Thymus (tissue), 11 donors: Measurements from ENCODE around the gene TUSC2. TPM values are rescaled to one million over a fixed set of nuclear protein-coding genes. Genes with fewer than 3 reads are reported as not detected.

Experiments
- DNase-seq, 9 donors: peaks; one replicate each; pipeline ENCODE4 v3.0.0-alpha.2; 2013; ENCODE audit warnings: low spot score in 9 of 9, low read depth in 6 of 9, missing footprints in 1 of 9
- H3K27ac ChIP-seq, 2 donors: one replicate each; pipeline ENCODE4 v1.5.1; 2013; ENCODE audit warnings: control low read depth in 1 of 2, low read depth in 1 of 2, low read length in 1 of 2, mild to moderate bottlenecking in 1 of 2, moderate library complexity in 1 of 2
- H3K27me3 ChIP-seq, 2 donors: one replicate each; pipeline ENCODE4 v1.5.1; 2013; ENCODE audit warnings: low read length in 1 of 2; ENCODE audit not compliant: control insufficient read depth in 2 of 2, insufficient read depth in 1 of 2
- H3K36me3 ChIP-seq, 2 donors: one replicate each; pipeline ENCODE4 v1.5.1; 2013; ENCODE audit warnings: low read length in 1 of 2, mild to moderate bottlenecking in 1 of 2, moderate library complexity in 1 of 2; ENCODE audit not compliant: control insufficient read depth in 2 of 2, insufficient read depth in 2 of 2
- H3K4me1 ChIP-seq, 2 donors: one replicate each; pipeline ENCODE4 v1.5.1; 2013; ENCODE audit warnings: low read length in 2 of 2; ENCODE audit not compliant: control insufficient read depth in 2 of 2, insufficient read depth in 2 of 2
- H3K4me3 ChIP-seq, 2 donors: one replicate each; pipeline ENCODE4 v1.5.1; 2013; ENCODE audit warnings: low read length in 2 of 2, control low read depth in 1 of 2, mild to moderate bottlenecking in 1 of 2
- H3K9me3 ChIP-seq, 2 donors: one replicate each; pipeline ENCODE4 v1.5.1; 2013; ENCODE audit warnings: low read length in 1 of 2, mild to moderate bottlenecking in 1 of 2; ENCODE audit not compliant: control insufficient read depth in 2 of 2, insufficient read depth in 1 of 2
- WGBS: extraction: QIAGEN DNeasy Blood & Tissue Kit; methylation state at CpG from one replicate; pipeline ENCODE4 v1.1.7; 2013; 5-methylcytosine and 5-hydroxymethylcytosine counted together
- polyA plus RNA-seq: library from polyadenylated mRNA; stranded (reverse); fragments of 200-250 nt; gene quantifications from one replicate; pipeline ENCODE4 v1.2.3, GENCODE V29; 2013
- total RNA-seq: library from RNA; stranded (reverse); fragments of 120-200 nt; gene quantifications from one replicate; pipeline ENCODE4 v1.2.4, GENCODE V29; 2013
- donor health status: healthy.

The TUSC2 gene
- total and polyA plus RNA-seq, 2 donors = 23.6 to 27.5 TPM

DNA sequence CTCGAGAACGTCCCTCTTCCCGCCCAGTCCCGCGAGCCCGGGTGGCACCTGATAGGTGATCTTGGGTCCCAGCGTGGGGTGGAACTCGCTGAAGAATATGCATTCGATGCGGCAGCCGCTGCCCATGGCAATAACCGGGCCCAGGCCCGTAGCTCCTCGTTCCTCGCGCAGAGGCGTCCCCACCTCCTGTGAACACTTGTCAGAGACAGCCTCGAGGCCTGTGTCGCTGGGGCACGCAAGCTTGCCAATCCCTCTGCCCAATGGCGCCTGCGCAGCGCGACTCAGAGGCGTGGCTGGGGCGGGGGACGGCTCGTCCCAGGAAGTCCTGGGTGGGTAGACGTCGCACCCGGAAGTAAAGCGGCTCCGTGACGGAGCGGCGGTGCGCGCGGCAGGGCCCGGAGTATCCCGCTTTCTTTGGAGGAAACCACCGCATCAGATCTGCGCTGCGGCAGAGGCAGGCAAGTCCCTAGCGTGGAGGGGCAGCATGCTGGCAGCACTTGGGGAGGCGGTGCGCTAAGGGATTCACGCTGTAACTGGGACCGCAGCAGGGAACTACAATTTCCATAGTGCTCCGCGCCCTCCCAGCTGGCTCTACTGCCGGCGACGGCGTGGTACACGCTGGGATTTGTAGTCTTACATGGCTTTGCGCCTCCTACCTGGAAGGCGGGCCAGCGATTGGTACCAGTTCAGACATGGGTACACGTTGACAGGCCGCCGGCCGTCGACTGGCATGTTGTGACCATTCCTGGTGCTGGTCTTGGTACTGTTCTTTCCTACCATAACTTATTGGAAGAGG lies 22.7 kb upstream of the TUSC2 start, which contains the start of the genes CYB561D2 and NPRL2:
TSS of gene CYB561D2 (plus strand) at position 336 of the 796 bp plus-strand sequence. CDS start 572 bp downstream, outside the sequence.
TSS of gene NPRL2 (minus strand) at position 249 of the 796 bp plus-strand sequence. CDS start at position 126, 123 bp downstream.
- peak; percentile 91 to 99 (median 97) for DNase-seq
- WGBS = under 1% methylated on average over 64 of the region's 64 CpGs
- H3K4me3 ChIP-seq = peak within 1 kb of the TSS; percentile 66 to 99
- no peaks in the 10 kb centered on the region for H3K9me3 ChIP-seq
- H3K27me3 ChIP-seq = peaks cover 0 to under 1% of the 10 kb centered on the region in 2 donors
- H3K27ac ChIP-seq = peak within 1 kb of the TSS; percentile 98 to 99
- H3K4me1 ChIP-seq = peaks cover 16 to 36% of the 10 kb centered on the region in 2 donors
- H3K36me3 ChIP-seq = peaks cover 42 to 53% of the 10 kb centered on the region in 2 donors

DNA sequence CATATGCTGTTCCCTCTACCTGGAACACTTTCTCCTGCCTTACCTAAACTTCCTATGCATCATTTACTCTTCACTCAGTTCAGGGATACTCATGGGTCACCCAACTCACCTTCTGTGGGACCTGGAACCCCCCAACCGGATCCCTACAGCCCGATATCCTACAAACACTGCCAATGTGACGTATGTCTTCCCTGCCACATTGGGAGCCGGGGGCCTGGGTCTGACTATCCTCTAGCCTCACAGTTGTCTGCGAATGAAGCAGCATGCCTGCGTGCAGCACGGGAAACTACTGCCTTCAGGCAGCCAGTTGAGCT lies 22.1 kb upstream of the TUSC2 start:
- H3K4me1 ChIP-seq = peaks cover 22 to 42% of the 10 kb centered on the region in 2 donors
- H3K27ac ChIP-seq = peak overlapping the region; percentile 72 to 99
- H3K36me3 ChIP-seq = peaks cover 36 to 48% of the 10 kb centered on the region in 2 donors
- H3K9me3 ChIP-seq = no peaks in the 10 kb centered on the region
- peak overlapping the region; percentile 66 to 99 for H3K4me3 ChIP-seq
- WGBS = 21% methylated on average over 7 of the region's 7 CpGs
- DNase-seq = no peak
- H3K27me3 ChIP-seq = peaks cover 0 to 6% of the 10 kb centered on the region in 2 donors

DNA sequence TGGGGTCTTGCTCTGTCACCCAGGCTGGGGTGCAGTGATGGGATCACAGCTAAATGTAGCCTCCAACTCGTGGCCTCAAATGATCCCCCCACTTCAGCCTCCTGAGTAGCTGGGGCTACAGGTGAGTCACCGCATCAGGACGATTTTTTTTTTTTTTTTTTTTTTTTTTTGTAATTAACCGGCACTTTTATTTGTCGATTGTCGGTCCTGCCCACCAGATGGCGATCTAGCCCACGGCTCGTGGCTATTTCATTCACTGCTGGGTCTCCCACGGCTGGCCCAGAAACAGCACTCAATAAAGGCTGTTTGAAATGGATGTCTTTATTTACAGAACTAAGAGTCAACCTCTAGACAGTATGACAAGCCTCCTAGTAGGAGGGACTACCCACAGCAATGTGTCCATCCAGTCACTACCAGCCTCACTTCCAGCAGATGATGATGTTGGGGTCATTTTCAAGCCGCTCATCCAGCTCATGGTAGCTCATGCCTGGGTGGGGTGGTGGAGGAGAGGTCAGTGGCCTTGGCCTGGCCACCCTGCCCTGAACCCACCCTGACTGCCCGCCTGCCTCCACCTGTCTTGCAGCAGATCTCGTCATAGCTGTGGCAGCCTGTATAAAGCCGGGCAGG lies 19.3 kb upstream of the TUSC2 start:
- Histone ChIP-seq H3K36me3 (peaks cover 14 to 22% of the 10 kb centered on the region in 2 donors), H3K27me3 (peaks cover 0 to 6% of the 10 kb centered on the region in 2 donors), H3K4me1 (peaks cover 22 to 44% of the 10 kb centered on the region in 2 donors), H3K9me3 (no peaks in the 10 kb centered on the region), H3K27ac (no peak overlapping the region), H3K4me3 (no peak overlapping the region)
- 31% methylated on average over 14 of the region's 14 CpGs for WGBS
- peak in 4 of 9 donors; percentile 41 to 72 (median 57) for DNase-seq

DNA sequence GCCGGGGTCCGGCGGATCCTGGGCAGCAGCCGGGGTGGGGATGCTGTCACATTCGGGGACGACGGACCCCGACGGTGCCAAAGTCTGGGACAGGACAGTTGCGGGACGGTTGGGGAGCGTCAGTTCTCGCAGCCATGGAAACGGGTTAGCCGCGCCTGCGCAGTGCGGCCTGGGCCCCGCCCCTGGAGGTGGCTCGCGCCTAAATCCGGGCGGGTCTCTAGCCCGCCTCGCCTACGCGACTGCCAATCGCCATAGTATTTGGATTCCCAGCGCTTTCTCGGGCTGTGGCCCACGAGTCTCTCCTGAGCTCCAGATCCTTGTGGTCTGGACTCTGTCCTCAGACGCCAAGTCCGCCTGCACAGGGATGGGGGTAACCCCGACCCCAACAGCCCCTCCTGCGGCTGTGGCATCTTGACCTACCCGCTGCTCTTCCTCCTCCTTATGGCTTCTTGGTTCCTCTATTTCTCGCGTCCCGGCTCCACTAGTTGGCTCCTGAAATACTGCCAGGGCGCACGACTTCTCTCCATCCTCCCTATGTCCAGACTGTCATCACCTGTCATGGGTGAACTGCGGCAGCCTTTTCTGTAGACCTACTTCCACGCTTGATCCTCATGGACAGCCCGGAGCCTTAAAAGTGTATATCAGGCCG lies 17.7 kb upstream of the TUSC2 start, which contains the start of gene ZMYND10:
TSS of gene ZMYND10 (minus strand) at position 147 of the 649 bp plus-strand sequence. CDS start 153 bp downstream, outside the sequence.
- Histone ChIP-seq H3K27ac (no peak within 1 kb of the TSS), H3K9me3 (peaks cover 0 to 4% of the 10 kb centered on the region in 2 donors), H3K4me1 (peaks cover 17 to 45% of the 10 kb centered on the region in 2 donors), H3K4me3 (peak within 1 kb of the TSS; percentile 9 to 24), H3K27me3 (peaks cover 0 to 12% of the 10 kb centered on the region in 2 donors), H3K36me3 (peaks cover 14 to 16% of the 10 kb centered on the region in 2 donors)
- peak in 3 of 9 donors; percentile 53 to 76 (median 69) for DNase-seq
- WGBS = 10% methylated on average over 45 of the region's 45 CpGs

DNA sequence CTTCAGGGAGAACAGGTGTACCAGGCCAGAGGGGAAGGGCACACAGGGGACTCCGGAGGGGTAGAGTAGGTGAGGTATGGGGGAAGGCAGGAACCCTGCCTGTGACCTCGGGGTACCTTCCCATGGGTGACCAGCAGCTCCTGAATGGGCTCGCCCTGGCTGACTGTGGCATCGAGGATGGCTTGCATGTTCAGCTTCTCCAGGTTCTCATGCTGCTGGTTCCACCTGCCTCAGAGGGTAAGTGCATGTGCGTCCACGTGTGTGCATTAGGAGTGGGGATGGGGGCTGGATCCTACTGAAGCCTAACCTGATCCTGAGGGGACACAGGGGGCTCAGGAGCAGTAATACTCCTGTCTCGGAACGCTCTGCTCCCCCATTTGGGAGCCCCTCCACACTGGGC lies 17.0 kb upstream of the TUSC2 start:
- Histone ChIP-seq H3K27me3 (peaks cover 0 to 19% of the 10 kb centered on the region in 2 donors), H3K4me1 (peaks cover 19 to 45% of the 10 kb centered on the region in 2 donors), H3K27ac (no peak overlapping the region), H3K9me3 (peaks cover 0 to 4% of the 10 kb centered on the region in 2 donors), H3K4me3 (peak overlapping the region in 1 of 2 donors; percentile 9), H3K36me3 (peaks cover 14 to 16% of the 10 kb centered on the region in 2 donors)
- no peak for DNase-seq
- WGBS = 92% methylated on average over 8 of the region's 8 CpGs

DNA sequence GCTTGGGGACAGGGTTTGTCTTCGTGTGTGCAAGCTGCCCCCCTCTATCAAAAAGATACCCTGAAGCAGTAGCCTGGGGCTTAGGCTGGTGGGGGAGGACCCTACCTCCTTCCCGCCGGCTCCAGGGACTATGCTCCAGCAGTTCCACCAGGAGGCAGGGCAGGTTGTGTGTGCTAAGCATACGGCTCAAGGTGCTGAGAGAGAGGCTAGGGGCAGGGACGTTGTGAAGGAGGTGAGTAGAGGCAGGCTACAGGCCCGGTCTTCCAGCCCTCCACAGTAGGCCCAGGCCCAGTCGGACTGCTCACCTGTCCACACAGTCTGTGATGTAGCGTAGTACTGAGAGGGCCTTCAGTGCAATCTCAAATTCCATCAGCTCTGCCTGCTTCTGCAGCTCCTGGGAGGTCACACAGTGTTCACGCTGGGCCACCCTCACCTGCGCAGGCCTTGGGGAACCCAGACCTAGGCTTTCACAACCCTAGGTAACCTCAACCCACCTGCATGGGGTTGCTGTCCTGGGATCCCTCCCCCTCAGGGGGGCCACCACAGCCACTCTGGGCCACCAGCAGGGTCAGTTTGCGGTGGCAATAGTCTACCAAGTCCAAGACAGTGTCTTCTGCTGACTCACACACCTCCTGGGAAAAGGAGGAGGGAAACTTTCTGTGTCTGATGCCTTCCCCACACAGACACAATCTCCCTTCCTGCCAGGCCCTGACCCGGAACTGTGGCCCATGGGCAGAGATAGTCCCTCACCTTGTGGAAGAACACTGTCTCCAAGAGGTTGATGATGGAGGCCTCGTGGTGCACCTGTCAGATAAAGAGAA lies 15.0 kb upstream of the TUSC2 start:
- WGBS = 96% methylated on average over 13 of the region's 13 CpGs
- Histone ChIP-seq H3K4me3 (no peak overlapping the region), H3K27ac (no peak overlapping the region), H3K4me1 (peaks cover 20 to 53% of the 10 kb centered on the region in 2 donors), H3K9me3 (peaks cover 0 to 4% of the 10 kb centered on the region in 2 donors), H3K36me3 (peaks cover 7 to 8% of the 10 kb centered on the region in 2 donors), H3K27me3 (peaks cover 0 to 34% of the 10 kb centered on the region in 2 donors)
- DNase-seq = no peak

DNA sequence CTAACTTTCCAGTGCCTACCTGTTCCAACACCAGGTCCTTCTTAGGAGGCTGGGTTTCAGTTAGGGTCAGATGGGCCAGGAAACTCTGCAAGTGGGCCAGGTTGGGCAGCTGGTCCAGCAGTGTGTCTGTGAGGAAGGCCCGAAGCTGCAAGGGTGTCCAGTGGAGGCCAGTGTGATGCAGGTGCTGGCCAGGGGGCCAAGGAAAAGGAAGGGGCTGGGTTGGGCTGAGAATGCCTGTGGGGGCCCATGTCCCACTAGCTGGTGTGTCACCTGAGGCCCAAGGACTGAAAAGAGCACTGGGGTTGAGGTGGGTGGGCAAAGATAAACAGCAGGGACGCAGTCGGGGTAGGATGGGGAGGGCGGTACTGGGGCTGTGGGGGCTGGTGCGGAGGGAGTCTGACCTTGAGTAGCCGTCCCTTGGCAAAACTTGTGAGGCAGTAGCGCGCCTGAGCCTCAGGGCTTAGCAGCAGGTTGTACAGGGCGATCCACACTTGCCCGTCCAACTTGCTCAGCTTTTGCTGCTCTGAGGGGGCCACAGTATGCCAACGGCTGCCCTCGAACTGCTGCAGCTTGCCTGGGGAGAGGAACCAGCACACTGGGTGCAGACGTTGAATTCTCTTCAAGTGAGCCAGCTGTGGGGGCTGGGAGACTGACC lies 14.1 kb upstream of the TUSC2 start:
- 95% methylated on average over 13 of the region's 13 CpGs for WGBS
- H3K4me3 ChIP-seq = no peak overlapping the region
- H3K9me3 ChIP-seq = peaks cover 0 to 4% of the 10 kb centered on the region in 2 donors
- peaks cover 20 to 53% of the 10 kb centered on the region in 2 donors for H3K4me1 ChIP-seq
- no peak for DNase-seq
- no peaks in the 10 kb centered on the region for H3K36me3 ChIP-seq
- no peak overlapping the region for H3K27ac ChIP-seq
- H3K27me3 ChIP-seq = peaks cover 0 to 38% of the 10 kb centered on the region in 2 donors

DNA sequence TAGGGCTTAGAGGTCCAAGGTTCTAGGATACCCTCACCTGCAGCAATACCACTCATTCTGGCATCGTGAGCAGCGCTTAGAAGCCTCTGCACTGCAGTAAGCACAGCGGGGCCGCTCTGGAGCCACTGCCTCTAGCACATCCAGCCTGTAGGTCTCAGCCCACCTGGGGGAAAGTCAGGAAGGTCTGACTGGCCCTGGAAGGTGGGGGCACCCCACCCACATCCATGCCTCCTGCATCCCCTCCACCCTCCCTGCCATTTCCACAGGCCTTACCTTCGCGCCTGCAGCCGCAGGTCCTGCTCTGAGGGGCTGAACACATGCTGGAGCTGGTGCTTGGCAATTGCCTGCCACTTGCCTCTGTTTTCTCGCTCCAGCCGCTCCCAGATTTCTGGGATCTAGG lies 13.5 kb upstream of the TUSC2 start:
- H3K27me3 ChIP-seq = peaks cover 0 to 38% of the 10 kb centered on the region in 2 donors
- H3K4me3 ChIP-seq = no peak overlapping the region
- DNase-seq = no peak
- H3K36me3 ChIP-seq = no peaks in the 10 kb centered on the region
- peak overlapping the region; percentile 14 to 77 for H3K27ac ChIP-seq
- H3K9me3 ChIP-seq = peaks cover 0 to 4% of the 10 kb centered on the region in 2 donors
- 96% methylated on average over 9 of the region's 9 CpGs for WGBS
- peaks cover 22 to 53% of the 10 kb centered on the region in 2 donors for H3K4me1 ChIP-seq
